Endodermal cell (in vitro differentiated cells): ENCODE data around the gene TTLL5. TPM values are rescaled to one million over a fixed set of nuclear protein-coding genes. Genes with fewer than 3 reads are reported as not detected.

Source experiments
- DNase-seq: peaks from one replicate; pipeline ENCODE4 v3.0.0-alpha.2; 2017
- H3K27ac ChIP-seq: 2 replicates; pipeline ENCODE4 v1.5.1; 2013; ENCODE audit warnings: mild to moderate bottlenecking, low read depth, low read length, moderate library complexity
- H3K27me3 ChIP-seq: 2 replicates; pipeline ENCODE4 v1.6.1; 2013; ENCODE audit warnings: mild to moderate bottlenecking, low read length, moderate library complexity; ENCODE audit not compliant: insufficient read depth, control insufficient read depth, poor library complexity, severe bottlenecking
- H3K36me3 ChIP-seq: 2 replicates; pipeline ENCODE4 v1.7.0; 2013; ENCODE audit warnings: mild to moderate bottlenecking, low read length, moderate library complexity; ENCODE audit not compliant: control insufficient read depth, insufficient read depth
- H3K4me1 ChIP-seq: one replicate; pipeline ENCODE4 v1.7.0; 2013; ENCODE audit warnings: low read length; ENCODE audit not compliant: control insufficient read depth, insufficient read depth
- H3K4me3 ChIP-seq: 2 replicates; pipeline ENCODE4 v1.5.1; 2013; ENCODE audit warnings: mild to moderate bottlenecking, low read length, moderate library complexity
- H3K9ac ChIP-seq: 2 replicates; pipeline ENCODE4 v1.6.1; 2013; ENCODE audit warnings: mild to moderate bottlenecking, low read length, moderate library complexity; ENCODE audit not compliant: poor library complexity, severe bottlenecking; ENCODE audit errors: extremely low read depth
- H3K9me3 ChIP-seq: 2 replicates; pipeline ENCODE4 v1.6.1; 2013; ENCODE audit warnings: mild to moderate bottlenecking, low read length, moderate library complexity; ENCODE audit not compliant: control insufficient read depth
- H3K27ac Mint-ChIP-seq: 2 replicates; pipeline ENCODE4 v1.8.0; 2020; ENCODE audit warnings: mixed read lengths
- H3K27me3 Mint-ChIP-seq: 2 replicates; pipeline ENCODE4 v1.8.0; 2021; ENCODE audit warnings: mild to moderate bottlenecking, mixed read lengths; ENCODE audit not compliant: insufficient read depth
- H3K36me3 Mint-ChIP-seq: 2 replicates; pipeline ENCODE4 v1.8.0; 2020; ENCODE audit warnings: low read depth, mixed read lengths
- H3K4me1 Mint-ChIP-seq: 2 replicates; pipeline ENCODE4 v1.8.0; 2020; ENCODE audit warnings: mixed read lengths
- H3K4me3 Mint-ChIP-seq: 2 replicates; pipeline ENCODE4 v1.8.0; 2020; ENCODE audit warnings: mild to moderate bottlenecking, moderate library complexity, mixed read lengths
- H3K9me3 Mint-ChIP-seq: 2 replicates; pipeline ENCODE4 v1.8.0; 2020; ENCODE audit warnings: mild to moderate bottlenecking, mixed read lengths
- CTCF ChIP-seq: fragments of 200-600 bp; sonication (generic); conservative IDR thresholded peaks from 2 replicates; pipeline ENCODE4 v1.5.0; 2021; ENCODE audit warnings: antibody characterized with exemption, mild to moderate bottlenecking
- WGBS, 2 experiments: methylation state at CpG; one replicate each; pipeline versions ENCODE4 v1.1.5 to v1.1.7; 2013; ENCODE audit warnings: missing lambda C conversion rate in 2 of 2, mixed read lengths in 1 of 2; ENCODE audit not compliant: insufficient coverage in 1 of 2, insufficient read length in 1 of 2; 5-methylcytosine and 5-hydroxymethylcytosine counted together
- total RNA-seq, 2 donors: library from RNA; stranded (reverse); fragmentation: NEBNext Ultra II Directional in 1 of 2; extraction: Animal tissue kit (Norgen Biotek cat#: 25700) in 1 of 2; gene quantifications; 2 replicates in 1 of 2; 3 replicates in 1 of 2; pipeline ENCODE4 v1.2.1, GENCODE V29; 2021

The TTLL5 gene
- total RNA-seq, 2 donors from 2014 or later, result 50.5 to 54.2 TPM

- Mint-ChIP-seq H3K27ac (no peak overlapping the region), H3K4me3 (no peak overlapping the region), H3K27me3 (no peaks in the 10 kb centered on the region), H3K4me1 (no peaks in the 10 kb centered on the region), H3K36me3 (peaks cover 20% of the 10 kb centered on the region), H3K9me3 (no peaks in the 10 kb centered on the region)
- no peak for DNase-seq
- Histone ChIP-seq H3K27me3 (no peaks in the 10 kb centered on the region), H3K4me3 (no peak overlapping the region), H3K4me1 (no peaks in the 10 kb centered on the region), H3K9ac (no peak overlapping the region), H3K9me3 (no peaks in the 10 kb centered on the region), H3K36me3 (peaks cover 20% of the 10 kb centered on the region), H3K27ac (peak overlapping the region; percentile 60)
- TF ChIP-seq CTCF, result no peak
- WGBS, 2 experiments, result 91 to 94% methylated on average over 7 of the region's 7 CpGs
These were observed 161.6 kb downstream of the TTLL5 start for GRCh38 chr14:75822522-75823141.

- Mint-ChIP-seq H3K4me1 (no peaks in the 10 kb centered on the region), H3K9me3 (no peaks in the 10 kb centered on the region), H3K4me3 (no peak overlapping the region), H3K36me3 (peaks cover 20% of the 10 kb centered on the region), H3K27me3 (no peaks in the 10 kb centered on the region), H3K27ac (no peak overlapping the region)
- Histone ChIP-seq H3K4me3 (no peak overlapping the region), H3K4me1 (no peaks in the 10 kb centered on the region), H3K36me3 (peaks cover 20% of the 10 kb centered on the region), H3K27ac (no peak overlapping the region), H3K9me3 (no peaks in the 10 kb centered on the region), H3K27me3 (no peaks in the 10 kb centered on the region), H3K9ac (no peak overlapping the region)
- TF ChIP-seq CTCF, result no peak
- DNase-seq, result no peak
- 89 to 90% methylated on average over 3 to 4 of the region's 4 CpGs for WGBS, 2 experiments
These were observed 162.3 kb downstream of the TTLL5 start for GRCh38 chr14:75823334-75823733.

GRCh38 chr14:75824318-75824717, 163.3 kb downstream of the TTLL5 start:
- Histone ChIP-seq H3K4me1 (no peaks in the 10 kb centered on the region), H3K27me3 (no peaks in the 10 kb centered on the region), H3K27ac (no peak overlapping the region), H3K36me3 (peaks cover 24% of the 10 kb centered on the region), H3K9me3 (no peaks in the 10 kb centered on the region), H3K9ac (no peak overlapping the region), H3K4me3 (no peak overlapping the region)
- Mint-ChIP-seq H3K27me3 (no peaks in the 10 kb centered on the region), H3K36me3 (peaks cover 17% of the 10 kb centered on the region), H3K4me3 (no peak overlapping the region), H3K27ac (no peak overlapping the region), H3K9me3 (no peaks in the 10 kb centered on the region), H3K4me1 (no peaks in the 10 kb centered on the region)
- 95% methylated on average over 3 of the region's 3 CpGs; no CpG with 5 or more reads in 1 of the 2 experiments for WGBS, 2 experiments
- no peak for DNase-seq
- TF ChIP-seq CTCF, result no peak
